ENCODE results near the gene TCF7. TPM values are rescaled to one million over a fixed set of nuclear protein-coding genes. Genes with fewer than 3 reads are reported as not detected.

The TCF7 gene
- total RNA-seq, 1 experiment from 2014 or later, result 13.0 TPM

GRCh38 chr5:134171972-134172371 is 57.5 kb downstream of the TCF7 start:
- DNase-seq, result no peak
- Histone ChIP-seq H2AFZ (no peak overlapping the region), H3K4me2 (no peak overlapping the region), H3K4me3 (no peak overlapping the region), H3K36me3 (ENCODE audit: low read depth) (peaks cover 46% of the 10 kb centered on the region), H3K27ac (no peak overlapping the region), H3K9me3 (ENCODE audit: insufficient read depth, low read depth) (no peaks in the 10 kb centered on the region), H3K79me2 (ENCODE audit: low read depth) (peaks cover 98% of the 10 kb centered on the region), H3F3A (ENCODE audit: insufficient read depth, low read depth) (peaks cover 40% of the 10 kb centered on the region), H3K27me3 (ENCODE audit: insufficient read depth, low read depth) (no peaks in the 10 kb centered on the region), H3K4me1 (replicated peaks; ENCODE audit: insufficient read depth) (peaks cover 14% of the 10 kb centered on the region), H4K20me1 (ENCODE audit: insufficient read depth) (peaks cover 71% of the 10 kb centered on the region), H3K9me2 (ENCODE audit: insufficient read depth) (no peaks in the 10 kb centered on the region)
- ChIA-PET CTCF (interaction anchor here (0.6 kb wide), 1 partner anchor 12 kb away, joined by 3 read pairs; no protein-coding TSS in a partner anchor), POLR2A (ENCODE audit: unreplicated experiment) (interaction anchor here (0.7 kb wide), 1 partner anchor 26 kb away, joined by 11 read pairs; no protein-coding TSS in a partner anchor)
- TF ChIP-seq EZH2 (IDR thresholded peaks at IDR 0.05; ENCODE audit: low read depth) (no peak), CTCF (conservative IDR thresholded peaks at IDR 0.05) (no peak)
- intact Hi-C loops (cut with micrococcal nuclease; ENCODE audit: unreplicated experiment), result no loop called here
- no TSS peak for BruUV-seq (replicated peaks)

GRCh38 chr5:134174841-134175839 is 60.7 kb downstream of the TCF7 start:
- Histone ChIP-seq H3K9me2 (ENCODE audit: insufficient read depth) (no peaks in the 10 kb centered on the region), H3K4me3 (peak overlapping the region; percentile 93), H3K4me1 (replicated peaks; ENCODE audit: insufficient read depth) (peaks cover 23% of the 10 kb centered on the region), H3K27me3 (ENCODE audit: insufficient read depth, low read depth) (no peaks in the 10 kb centered on the region), H3K27ac (peak overlapping the region; percentile 93), H3K9me3 (ENCODE audit: insufficient read depth, low read depth) (no peaks in the 10 kb centered on the region), H2AFZ (no peak overlapping the region), H4K20me1 (ENCODE audit: insufficient read depth) (peaks cover 52% of the 10 kb centered on the region), H3K4me2 (peak overlapping the region; percentile 92), H3K79me2 (ENCODE audit: low read depth) (peaks cover 66% of the 10 kb centered on the region), H3K36me3 (ENCODE audit: low read depth) (peaks cover 25% of the 10 kb centered on the region), H3F3A (ENCODE audit: insufficient read depth, low read depth) (peaks cover 43% of the 10 kb centered on the region)
- DNase-seq, result peak; percentile 8 to 59
- no TSS peak for BruUV-seq (replicated peaks)
- ChIA-PET CTCF (no interaction called here), POLR2A (ENCODE audit: unreplicated experiment) (interaction anchor here (0.6 kb wide), 1 partner anchor 979 kb away, joined by 9 read pairs; no protein-coding TSS in a partner anchor)
- intact Hi-C loops (cut with micrococcal nuclease; ENCODE audit: unreplicated experiment), result loop anchor here (5.0 kb wide), 4 partner anchors 52 to 562 kb away; partner anchors contain the start of genes CAMLG and PPP2CA
- TF ChIP-seq CTCF (conservative IDR thresholded peaks at IDR 0.05), result no peak
- TF ChIP-seq EZH2 (IDR thresholded peaks at IDR 0.05; ENCODE audit: low read depth), result no peak

- H3K27ac ChIP-seq, result peak overlapping the region; percentile 93
- H3K4me1 ChIP-seq (replicated peaks; ENCODE audit: insufficient read depth), result peaks cover 23% of the 10 kb centered on the region
- peaks cover 43% of the 10 kb centered on the region for H3F3A ChIP-seq (ENCODE audit: insufficient read depth, low read depth)
- DNase-seq, result peak in 1 of 2 experiments; percentile 7
- H3K79me2 ChIP-seq (ENCODE audit: low read depth), result peaks cover 57% of the 10 kb centered on the region
- peaks cover 16% of the 10 kb centered on the region for H3K36me3 ChIP-seq (ENCODE audit: low read depth)
- H3K9me2 ChIP-seq (ENCODE audit: insufficient read depth), result no peaks in the 10 kb centered on the region
- H3K9me3 ChIP-seq (ENCODE audit: insufficient read depth, low read depth), result no peaks in the 10 kb centered on the region
- H2AFZ ChIP-seq, result peak overlapping the region; percentile 79
- peak overlapping the region; percentile 93 for H3K4me3 ChIP-seq
- no peak for TF ChIP-seq CTCF (conservative IDR thresholded peaks at IDR 0.05)
- TF ChIP-seq EZH2 (IDR thresholded peaks at IDR 0.05; ENCODE audit: low read depth), result no peak
- H3K27me3 ChIP-seq (ENCODE audit: insufficient read depth, low read depth), result no peaks in the 10 kb centered on the region
- TSS peak; percentile 38 for BruUV-seq (replicated peaks)
- intact Hi-C loops (cut with micrococcal nuclease; ENCODE audit: unreplicated experiment), result loop anchor here (5.0 kb wide), 4 partner anchors 51 to 561 kb away; partner anchors contain the start of genes CAMLG and PPP2CA
- POLR2A ChIA-PET (ENCODE audit: unreplicated experiment), result interaction anchor here (0.6 kb wide), 2 partner anchors 125 to 979 kb away, joined by 3 to 9 read pairs; no protein-coding TSS in a partner anchor
- H3K4me2 ChIP-seq, result peak overlapping the region; percentile 92
- peaks cover 47% of the 10 kb centered on the region for H4K20me1 ChIP-seq (ENCODE audit: insufficient read depth)
- CTCF ChIA-PET, result no interaction called here
Measured at GRCh38 chr5:134175921-134176510, 61.5 kb downstream of the TCF7 start.

Measured in PC-9 (cell line).